GM19328 (cell line): ENCODE results near the gene URB1.
"Not testable (repeated sequence)": the region's sequence is repeated elsewhere in the genome, so short reads cannot be mapped to it uniquely, and the experiment has no call there.

Experiments
- ATAC-seq: cut with Tn5 transposase; IDR thresholded peaks from one replicate; pipeline ENCODE4 v1.9.1; 2021; ENCODE audit warnings: mild to moderate bottlenecking, moderate library complexity; ENCODE audit not compliant: unreplicated experiment

URB1 gene

GRCh38 chr21:32325706-32326105, 67.1 kb downstream of the URB1 start:
- ATAC-seq: no peak

- no peak for ATAC-seq
Measured at GRCh38 chr21:32322676-32323075, 70.1 kb downstream of the URB1 start.

- ATAC-seq: no peak
Measured at GRCh38 chr21:32322103-32322502, 70.7 kb downstream of the URB1 start.

DNA sequence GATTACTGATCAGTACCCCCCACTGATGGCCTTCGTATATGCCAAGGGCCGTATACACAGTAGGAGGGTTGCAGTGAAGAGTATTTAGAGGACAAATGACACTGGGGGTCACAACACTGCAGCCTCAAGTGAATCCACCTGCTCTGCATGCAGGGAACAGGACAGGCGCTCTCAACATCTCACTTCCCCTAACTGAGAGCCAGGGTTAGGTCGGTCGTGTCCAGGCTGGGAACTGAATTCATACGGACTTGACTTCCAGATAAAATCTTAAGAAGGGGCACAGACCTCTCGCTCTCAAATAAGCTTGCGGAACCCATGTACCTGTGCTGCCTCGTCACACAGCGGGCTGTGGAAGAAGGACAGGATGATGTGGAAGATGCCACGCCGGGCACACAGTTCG, 71.3 kb downstream of the URB1 start:
- ATAC-seq: no peak

- no peak for ATAC-seq
Measured at GRCh38 chr21:32320726-32321125, 72.1 kb downstream of the URB1 start.

DNA sequence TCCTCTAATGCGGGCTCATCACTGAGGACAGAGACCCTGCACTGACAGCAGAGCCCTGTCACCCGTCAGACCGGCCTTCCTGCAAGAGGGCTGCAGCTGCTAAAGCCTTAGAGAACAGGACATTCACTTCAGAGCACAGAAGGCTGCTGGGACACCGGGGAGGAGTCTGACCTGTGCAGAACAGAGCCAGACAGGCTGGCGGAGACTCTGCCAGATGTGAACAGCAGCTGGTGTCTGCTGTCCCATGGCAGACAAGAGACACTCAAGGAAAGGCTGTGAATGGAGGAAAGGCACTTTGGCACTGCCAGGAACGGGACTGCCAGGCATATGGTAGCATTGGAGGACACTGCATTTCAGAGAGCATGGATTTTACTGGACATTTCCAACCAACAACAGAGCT, 72.8 kb downstream of the URB1 start:
- no peak for ATAC-seq

GRCh38 chr21:32319012-32319411, 73.8 kb downstream of the URB1 start:
- ATAC-seq: no peak

GRCh38 chr21:32317726-32318125, 75.1 kb downstream of the URB1 start:
- ATAC-seq: no peak

DNA sequence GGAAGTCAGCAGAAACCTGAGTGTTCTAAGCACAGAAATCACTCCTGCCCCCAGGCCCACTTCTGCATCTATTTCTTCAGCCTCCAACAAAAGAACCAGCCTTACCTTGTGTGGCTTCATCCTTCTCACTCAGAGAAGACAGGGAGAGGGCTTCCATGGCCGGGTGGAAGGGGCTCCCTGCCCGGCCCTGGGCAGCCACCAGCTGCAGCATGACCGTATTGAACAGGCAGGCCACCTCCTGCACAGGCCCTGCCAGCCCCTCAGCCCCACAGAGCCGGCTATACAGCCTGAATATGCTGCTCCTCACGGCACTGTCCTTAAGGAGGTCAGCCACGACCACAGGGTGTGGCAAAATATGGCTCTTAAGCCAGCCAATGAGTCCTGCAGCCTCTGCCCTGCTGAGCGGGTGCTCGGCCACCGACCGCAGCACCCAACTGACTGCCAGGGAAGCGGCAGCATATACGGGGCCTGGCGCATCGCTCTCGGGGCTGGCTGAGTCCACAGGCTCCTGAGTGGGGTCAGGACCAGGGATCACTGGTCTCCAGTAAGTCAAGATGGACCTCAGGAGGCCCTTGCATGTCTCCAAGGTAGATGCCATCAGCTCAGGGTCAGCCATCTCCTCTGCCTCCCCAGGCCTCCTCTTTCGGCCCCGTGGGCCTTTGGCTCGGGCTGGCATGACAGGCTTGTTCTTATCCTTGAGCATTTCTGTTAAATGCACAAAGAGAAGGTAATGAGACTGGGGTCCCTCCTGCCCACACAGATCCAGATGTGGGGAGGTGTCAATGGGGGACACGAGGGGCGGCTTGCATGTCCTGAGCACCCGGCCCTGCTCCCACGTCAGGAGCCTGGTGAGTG, 76.2 kb downstream of the URB1 start:
- no peak for ATAC-seq

DNA sequence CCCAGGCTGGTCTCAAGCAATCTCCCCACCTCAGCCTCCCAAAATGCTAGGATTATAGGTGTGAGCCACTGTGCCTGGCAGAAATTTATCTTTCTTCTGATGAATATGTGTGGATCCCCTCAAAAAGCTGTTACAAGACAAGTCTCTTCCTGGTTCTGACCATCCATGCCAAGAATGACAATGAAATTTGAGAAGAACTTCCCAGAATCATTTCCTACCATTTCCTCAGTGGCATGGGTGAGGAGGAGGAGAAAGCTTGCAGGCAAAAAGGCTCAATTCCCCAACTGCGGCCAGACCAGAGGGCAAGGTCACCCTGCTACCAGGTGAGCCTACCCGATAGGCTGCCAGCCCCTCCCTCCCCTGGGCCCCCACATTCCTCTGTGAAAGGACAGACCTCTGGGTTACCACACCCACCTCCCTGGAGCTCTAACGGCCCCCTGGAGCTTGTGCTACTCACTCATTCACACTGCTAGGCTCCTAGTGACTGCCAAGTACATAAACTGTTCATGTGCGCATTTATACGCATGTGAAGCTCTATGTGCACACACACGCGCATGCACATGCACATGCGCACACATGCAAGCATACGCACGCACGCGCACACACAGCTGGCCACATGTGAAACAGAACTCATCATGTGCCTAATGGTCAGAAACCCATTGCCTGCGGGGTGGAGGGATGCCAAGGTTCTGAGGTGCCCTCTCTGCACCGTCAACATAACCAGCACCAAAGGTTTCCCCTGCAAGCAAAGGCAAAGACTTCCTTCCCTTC, 77.1 kb downstream of the URB1 start:
- no peak for ATAC-seq

DNA sequence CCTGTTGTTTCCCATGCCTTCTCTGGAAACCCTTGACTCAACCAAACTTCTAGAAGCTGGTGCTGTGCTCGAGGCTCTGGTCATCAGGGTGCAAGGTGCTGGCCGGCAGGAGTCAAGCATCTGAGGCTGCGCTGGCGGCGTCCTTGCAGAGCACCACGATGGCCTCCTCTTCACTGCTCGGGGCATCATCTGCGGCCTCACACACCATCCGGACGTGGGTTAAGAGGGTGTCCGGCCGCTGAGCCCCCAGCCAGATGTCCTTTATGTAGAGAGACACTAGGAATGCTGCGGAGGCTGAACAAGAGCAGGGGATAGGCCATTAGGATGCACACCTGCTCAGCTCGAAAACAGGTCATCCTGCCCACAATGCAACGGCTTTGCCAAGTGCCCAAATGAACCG, 78.0 kb downstream of the URB1 start:
- ATAC-seq: no peak

- no peak for ATAC-seq
Measured at GRCh38 chr21:32312976-32313375, 79.8 kb downstream of the URB1 start.

GRCh38 chr21:32312326-32312725, 80.5 kb downstream of the URB1 start:
- no peak for ATAC-seq

- ATAC-seq: no peak
Measured at GRCh38 chr21:32311621-32312020, 81.2 kb downstream of the URB1 start.

DNA sequence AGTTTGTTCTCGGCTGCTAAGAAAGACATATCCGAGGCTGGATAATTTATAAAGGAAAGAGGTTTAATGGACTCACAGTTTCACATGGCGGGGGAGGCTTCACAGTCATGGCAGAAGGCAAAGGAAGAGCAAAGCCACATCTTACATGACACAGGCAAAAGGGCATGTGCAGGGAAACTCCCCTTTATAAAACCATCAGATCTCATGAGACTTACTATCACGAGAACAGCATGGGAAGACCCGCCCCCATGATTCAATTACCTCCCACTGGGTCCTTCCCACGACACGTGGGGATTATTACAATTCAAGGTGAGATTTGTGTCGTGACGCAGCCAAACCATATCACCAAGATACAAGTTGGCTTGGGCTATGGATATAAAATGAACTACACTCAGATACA, 81.8 kb downstream of the URB1 start:
- ATAC-seq: not testable (repeated sequence)

GRCh38 chr21:32309906-32310460, 82.8 kb downstream of the URB1 start:
- ATAC-seq: no peak

GRCh38 chr21:32308696-32309095, 84.1 kb downstream of the URB1 start:
- ATAC-seq: no peak

DNA sequence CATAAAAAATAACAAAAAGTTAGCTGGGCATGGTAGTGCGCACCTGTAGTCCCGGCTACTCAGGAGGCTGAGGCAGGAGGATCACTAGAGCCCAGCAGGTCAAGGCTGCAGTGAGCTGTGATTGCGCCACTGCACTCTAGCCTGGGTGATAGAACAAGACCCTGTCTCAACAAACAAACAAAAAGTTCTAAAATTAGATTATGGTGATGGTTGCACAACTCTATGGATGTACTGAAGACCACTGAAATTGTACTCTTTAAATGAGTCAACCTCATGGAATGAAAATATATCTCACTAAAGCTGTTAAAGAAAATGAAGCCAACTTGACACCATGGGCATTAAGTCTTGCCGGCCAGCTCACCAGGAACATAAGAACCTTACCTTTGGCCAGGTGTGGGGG, 85.1 kb downstream of the URB1 start:
- ATAC-seq: no peak

GRCh38 chr21:32306021-32306780, 86.6 kb downstream of the URB1 start:
- ATAC-seq: no peak

DNA sequence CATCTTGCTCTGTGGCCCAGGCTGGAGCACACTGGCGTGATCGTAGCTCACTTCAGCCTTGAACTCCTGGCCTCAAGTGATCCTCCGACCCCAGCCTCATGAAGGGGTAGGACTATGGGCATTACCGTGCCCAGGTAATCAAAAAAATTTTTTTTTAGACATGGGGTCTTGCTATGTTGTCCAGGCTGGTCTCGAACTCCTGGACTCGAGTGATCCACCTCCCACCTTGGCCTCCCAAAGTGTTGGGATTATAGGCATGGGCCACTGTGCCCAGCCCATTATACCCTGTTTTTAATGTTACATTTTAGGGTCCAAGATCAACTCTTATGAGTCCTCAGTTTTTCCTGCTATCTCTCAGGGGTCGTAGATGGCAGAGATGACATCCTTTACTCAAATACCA, 87.8 kb downstream of the URB1 start:
- ATAC-seq: no peak

- ATAC-seq: no peak
Measured at GRCh38 chr21:32303385-32303784, 89.4 kb downstream of the URB1 start.
